Stomach (tissue), 9 donors: Measurements from ENCODE around the gene PRX. TPM values are rescaled to one million over a fixed set of nuclear protein-coding genes. Genes with fewer than 3 reads are reported as not detected.
A peak's percentile ranks its signal among the peaks of the same experiment; 100 is the strongest.

ENCODE experiments used
- DNase-seq, 2 donors: peaks; one replicate each; pipeline versions ENCODE4 v3.0.0 to v3.0.0-alpha.2; 2013 to 2019
- H3K27ac ChIP-seq, 5 donors: fragments of 200-600 bp in 4 of 5; sonication (generic) in 4 of 5; one replicate each; pipeline ENCODE4 v1.5.1; 2013 to 2019; ENCODE audit warnings: mild to moderate bottlenecking in 1 of 5, moderate library complexity in 1 of 5
- H3K27me3 ChIP-seq, 3 donors: fragments of 200-600 bp; sonication (generic); one replicate each; pipeline ENCODE4 v1.5.1; 2017 to 2019; ENCODE audit warnings: mixed run types in 1 of 3
- H3K36me3 ChIP-seq, 4 donors: fragments of 200-600 bp; sonication (generic); 1 replicate in 3 of 4; 2 replicates in 1 of 4; pipeline ENCODE4 v1.5.1; 2016 to 2019
- H3K4me1 ChIP-seq, 4 donors: fragments of 200-600 bp; sonication (generic); one replicate each; pipeline ENCODE4 v1.5.1; 2016 to 2019
- H3K4me3 ChIP-seq, 4 donors: fragments of 200-600 bp; sonication (generic) in 3 of 4; one replicate each; pipeline ENCODE4 v1.5.1; 2016 to 2019; ENCODE audit warnings: mild to moderate bottlenecking in 1 of 4
- H3K9me3 ChIP-seq, 4 donors: fragments of 200-600 bp; sonication (generic); one replicate each; pipeline ENCODE4 v1.5.1; 2016 to 2019
- EP300 ChIP-seq: sonication (generic); formaldehyde crosslinking; IDR thresholded peaks from one replicate; pipeline ENCODE4 v1.6.1; 2017; ENCODE audit warnings: antibody characterized with exemption
- POLR2A ChIP-seq, 4 donors: fragments of 450-650 bp; IDR thresholded peaks; one replicate each; pipeline ENCODE4 v1.6.1; 2016; ENCODE audit warnings: antibody characterized with exemption in 4 of 4, control low read depth in 2 of 4, mild to moderate bottlenecking in 1 of 4, moderate library complexity in 1 of 4
- POLR2AphosphoS5 ChIP-seq, 3 donors: sonication (generic); formaldehyde crosslinking; IDR thresholded peaks; one replicate each; pipeline ENCODE4 v1.6.1; 2016; ENCODE audit warnings: antibody characterized with exemption in 3 of 3
- WGBS, 5 donors: extraction: QIAGEN DNeasy Blood & Tissue Kit in 3 of 5; methylation state at CpG; one replicate each; pipeline versions ENCODE4 v1.1.5 to v1.1.7; 2013 to 2018; 5-methylcytosine and 5-hydroxymethylcytosine counted together
- intact Hi-C: fragments of 100-400 bp; cut with DNase I; formaldehyde crosslinking; loops from one replicate; pipeline ENCODE4 v1.15.1; 2023; ENCODE audit warnings: low total_unique reads
- polyA plus RNA-seq, 3 donors: library from polyadenylated mRNA; stranded (reverse); fragments of 200-250 nt; gene quantifications; one replicate each; pipeline ENCODE4 v1.2.3, GENCODE V29; 2013
- total RNA-seq, 5 donors: library from RNA; depleted of rRNA; stranded (reverse); fragments of >200 nt; gene quantifications; one replicate each; pipeline versions ENCODE4 v1.1.0 to v1.2.3, GENCODE V29; 2014 to 2016
- TF ChIP-seq, protein P1 (sequence below), 7 experiments: fragments of 450-650 bp in 4 of 7; fragments of 200-600 bp in 3 of 7; sonication (generic) in 3 of 7; IDR thresholded peaks; one replicate each; pipeline ENCODE4 v1.5.1; 2016 to 2019; ENCODE audit warnings: antibody characterized with exemption in 7 of 7, control low read depth in 2 of 7, mild to moderate bottlenecking in 1 of 7
- donor health status: healthy with polysubstance abuse.
- donor health status: Bipolar disorder and iron deficiency.
- donor health status: healthy.

PRX gene
- total and polyA plus RNA-seq, 8 donors, result 1.6 to 8.6 (median 4.3) TPM; not detected in 1

DNA sequence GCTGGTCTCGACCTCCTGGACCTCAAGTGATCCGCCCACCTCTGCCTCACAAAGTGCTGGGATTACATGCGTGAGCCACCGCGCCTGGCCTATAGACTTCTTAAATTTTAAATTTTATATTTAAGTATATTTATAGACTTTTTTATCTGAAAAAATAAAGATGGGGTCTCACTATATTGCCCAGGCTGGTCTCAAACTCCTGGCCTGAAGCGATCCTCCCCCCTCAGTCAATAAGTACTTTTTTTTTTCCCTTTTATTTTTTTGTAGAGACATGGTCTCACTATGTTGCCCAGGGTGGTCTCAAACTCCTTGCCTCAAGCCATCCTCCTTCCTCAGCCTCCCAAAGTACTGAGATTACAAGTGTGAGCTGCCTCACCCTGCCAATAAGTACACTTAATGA, 10.8 kb upstream of the PRX start:
- DNase-seq, result no peak
- H3K4me3 ChIP-seq, result peak overlapping the region in 3 of 4 donors; percentile 64 to 86 (median 67)

DNA sequence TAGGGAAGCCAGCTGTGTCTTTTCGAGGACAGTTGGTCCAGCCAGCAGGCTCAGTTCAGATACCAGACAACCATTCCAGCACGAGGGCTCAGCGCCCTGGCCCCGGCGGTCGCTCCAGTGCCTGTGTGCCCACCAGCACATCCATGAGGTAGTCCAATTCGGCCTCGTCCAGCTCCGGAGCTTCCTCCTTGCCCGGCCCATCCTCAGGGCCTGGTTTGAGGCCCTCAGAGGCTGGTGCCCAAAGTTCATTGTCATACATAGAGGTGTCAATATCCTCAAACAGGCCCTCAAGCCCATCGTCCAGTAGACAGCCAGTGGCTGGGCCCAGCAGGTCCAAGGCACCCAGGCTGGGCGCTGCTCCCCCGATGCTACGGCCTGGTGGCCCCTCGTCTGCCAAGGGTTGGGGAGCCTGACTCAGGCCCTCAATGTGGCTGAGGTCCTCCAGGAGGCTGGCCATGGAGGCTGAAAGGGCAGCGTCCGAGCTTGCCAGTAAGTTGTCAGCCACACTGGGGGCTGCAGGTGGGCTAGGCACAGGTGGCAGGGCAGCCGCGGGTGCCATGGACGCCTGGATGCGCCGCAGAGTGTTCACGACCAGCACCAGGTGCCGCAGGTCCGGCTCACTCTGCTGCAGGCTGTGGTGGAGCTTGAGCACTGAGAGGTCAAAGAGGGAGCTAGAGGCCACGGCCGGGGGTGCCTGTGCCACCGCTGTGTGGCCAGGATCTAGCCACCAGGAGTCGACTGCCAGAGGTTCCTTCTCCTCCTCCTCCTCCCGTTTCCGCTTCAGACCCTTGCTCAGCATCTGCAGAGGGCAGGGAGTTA, 9.8 kb upstream of the PRX start:
- Histone ChIP-seq H3K9me3 (no peaks in the 10 kb centered on the region), H3K36me3 (peaks cover 12 to 13% (median 12%) of the 10 kb centered on the region in 4 donors), H3K27ac (peak overlapping the region; percentile 74 to 100 (median 99)), H3K27me3 (no peaks in the 10 kb centered on the region), H3K4me3 (peak overlapping the region in 2 of 4 donors; percentile 28 to 67), H3K4me1 (peaks cover 34 to 52% (median 43%) of the 10 kb centered on the region in 4 donors)
- no peak for DNase-seq
- intact Hi-C loops, result no loop called here
- 72 to 85% (median 78%) methylated on average over 15 to 31 of the region's 31 CpGs for WGBS, 5 donors
- TF ChIP-seq POLR2AphosphoS5 (IDR thresholded peaks at IDR 0.05) (no peak), POLR2A (IDR thresholded peaks at IDR 0.05) (no peak), EP300 (no peak)
- TF ChIP-seq, protein P1, sequence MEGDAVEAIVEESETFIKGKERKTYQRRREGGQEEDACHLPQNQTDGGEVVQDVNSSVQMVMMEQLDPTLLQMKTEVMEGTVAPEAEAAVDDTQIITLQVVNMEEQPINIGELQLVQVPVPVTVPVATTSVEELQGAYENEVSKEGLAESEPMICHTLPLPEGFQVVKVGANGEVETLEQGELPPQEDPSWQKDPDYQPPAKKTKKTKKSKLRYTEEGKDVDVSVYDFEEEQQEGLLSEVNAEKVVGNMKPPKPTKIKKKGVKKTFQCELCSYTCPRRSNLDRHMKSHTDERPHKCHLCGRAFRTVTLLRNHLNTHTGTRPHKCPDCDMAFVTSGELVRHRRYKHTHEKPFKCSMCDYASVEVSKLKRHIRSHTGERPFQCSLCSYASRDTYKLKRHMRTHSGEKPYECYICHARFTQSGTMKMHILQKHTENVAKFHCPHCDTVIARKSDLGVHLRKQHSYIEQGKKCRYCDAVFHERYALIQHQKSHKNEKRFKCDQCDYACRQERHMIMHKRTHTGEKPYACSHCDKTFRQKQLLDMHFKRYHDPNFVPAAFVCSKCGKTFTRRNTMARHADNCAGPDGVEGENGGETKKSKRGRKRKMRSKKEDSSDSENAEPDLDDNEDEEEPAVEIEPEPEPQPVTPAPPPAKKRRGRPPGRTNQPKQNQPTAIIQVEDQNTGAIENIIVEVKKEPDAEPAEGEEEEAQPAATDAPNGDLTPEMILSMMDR (IDR thresholded peaks at IDR 0.05), result no peak

More for the DNA sequence above, 10.8 kb upstream of the PRX start:
- 91 to 96% (median 94%) methylated on average over 6 of the region's 6 CpGs for WGBS, 5 donors
- H3K36me3 ChIP-seq, result peaks cover 12 to 13% (median 12%) of the 10 kb centered on the region in 4 donors
- no peaks in the 10 kb centered on the region for H3K27me3 ChIP-seq
- intact Hi-C loops, result no loop called here
- TF ChIP-seq, protein P1 (IDR thresholded peaks at IDR 0.05), result no peak
- TF ChIP-seq POLR2AphosphoS5 (IDR thresholded peaks at IDR 0.05), result no peak
- no peak for TF ChIP-seq POLR2A (IDR thresholded peaks at IDR 0.05)
- TF ChIP-seq EP300, result no peak
- peak overlapping the region in 4 of 5 donors; percentile 98 to 100 (median 100) for H3K27ac ChIP-seq
- no peaks in the 10 kb centered on the region for H3K9me3 ChIP-seq
- H3K4me1 ChIP-seq, result peaks cover 34 to 52% (median 43%) of the 10 kb centered on the region in 4 donors

DNA sequence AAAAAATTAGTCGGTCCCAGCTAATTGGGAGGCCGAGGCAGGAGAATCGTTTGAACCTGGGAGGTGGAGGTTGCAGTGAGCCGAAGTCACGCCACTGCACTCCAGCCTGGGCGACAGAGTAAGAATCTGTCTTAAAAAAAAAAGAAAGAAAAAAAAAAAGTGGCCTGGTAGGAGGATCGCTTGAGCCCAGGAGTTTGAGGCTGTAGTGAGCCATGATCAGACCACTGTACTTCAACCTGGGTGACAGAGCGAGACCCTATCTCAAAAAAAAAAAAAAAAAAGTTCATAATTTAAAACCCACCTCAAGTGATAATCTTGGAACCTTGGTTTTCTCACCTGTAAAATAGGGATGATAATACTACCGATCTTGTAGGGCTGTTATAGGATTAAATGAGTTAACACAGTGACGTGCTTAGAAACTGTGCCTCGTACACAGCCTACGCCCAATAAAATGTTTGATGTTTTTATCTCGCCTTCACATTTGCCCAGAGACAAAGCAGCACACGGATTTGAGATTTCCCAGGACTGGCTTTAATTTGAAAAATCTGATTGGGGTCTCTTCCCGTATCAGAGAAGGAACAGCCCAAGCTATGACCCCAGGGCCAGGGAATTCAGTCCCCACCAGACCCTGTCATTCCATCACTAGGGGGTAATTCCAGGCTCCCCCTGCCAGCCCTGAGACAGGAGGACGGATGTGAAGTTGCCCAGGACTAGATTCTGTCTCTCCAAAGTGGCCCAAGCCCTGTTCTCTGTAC, 9.0 kb upstream of the PRX start:
- Histone ChIP-seq H3K27me3 (no peaks in the 10 kb centered on the region), H3K4me3 (peak overlapping the region in 3 of 4 donors; percentile 49 to 67 (median 60)), H3K4me1 (peaks cover 37 to 58% (median 47%) of the 10 kb centered on the region in 4 donors), H3K36me3 (peaks cover 12 to 13% (median 12%) of the 10 kb centered on the region in 4 donors), H3K9me3 (no peaks in the 10 kb centered on the region), H3K27ac (peak overlapping the region; percentile 98 to 100 (median 99))
- TF ChIP-seq POLR2AphosphoS5 (IDR thresholded peaks at IDR 0.05) (peak in 1 of 3 donors; percentile 18), EP300 (no peak)
- intact Hi-C loops, result no loop called here
- WGBS, 5 donors, result 38 to 59% (median 42%) methylated on average over 16 of the region's 16 CpGs
- DNase-seq, result no peak

DNA sequence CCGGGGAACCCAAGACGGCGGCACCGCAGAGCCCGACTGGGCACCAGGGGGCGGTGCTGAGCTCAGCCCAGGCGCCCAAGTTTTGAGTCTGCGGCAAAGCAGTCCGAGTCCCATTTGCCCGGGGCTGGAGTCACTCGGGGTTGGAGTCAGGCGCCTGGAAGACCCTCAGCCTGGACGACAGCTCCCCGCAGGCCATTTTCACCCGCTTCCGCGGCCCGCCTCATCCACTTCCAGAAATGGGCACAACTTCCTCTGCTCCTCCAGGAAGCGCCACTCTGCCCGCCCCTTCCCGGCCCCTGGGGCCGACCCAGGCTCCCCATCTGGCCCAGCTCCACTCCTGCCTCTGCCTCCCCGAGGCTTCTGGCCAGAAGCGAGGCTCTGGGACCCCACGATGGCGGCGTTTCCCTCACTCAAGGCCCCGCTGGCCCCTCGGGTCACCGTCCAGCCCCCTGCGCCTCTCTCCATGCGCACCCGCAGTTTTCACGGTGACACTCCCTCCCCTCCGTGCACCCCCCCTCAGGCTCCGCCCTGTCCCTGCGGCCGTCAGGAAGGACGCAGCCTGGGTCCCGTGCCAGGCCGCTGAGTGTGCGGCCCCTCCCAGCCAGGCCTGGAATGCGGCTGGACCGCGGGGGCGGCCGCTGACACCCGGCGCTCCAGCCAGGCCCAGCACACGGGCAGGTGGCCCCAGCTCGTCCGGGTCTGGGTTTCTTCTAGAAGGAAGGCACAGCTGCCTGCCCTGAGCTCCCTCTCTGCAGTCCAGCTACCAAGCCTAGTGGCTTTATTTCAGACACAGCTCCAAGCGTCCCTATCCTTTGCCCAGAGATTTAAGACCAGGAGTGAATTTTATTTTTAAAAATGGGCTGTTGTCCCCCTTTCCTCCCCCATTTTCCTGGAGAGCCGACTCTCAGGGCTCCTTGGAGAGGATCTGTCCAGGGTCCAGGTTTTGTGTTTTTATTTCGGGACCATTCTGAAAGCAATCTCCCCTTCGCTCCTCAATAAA, 7.9 kb upstream of the PRX start:
- DNase-seq, result peak; percentile 95 to 98
- TF ChIP-seq POLR2AphosphoS5 (IDR thresholded peaks at IDR 0.05), result peak; percentile 96 to 99 (median 97)
- peak in 2 of 4 donors; percentile 81 to 93 for TF ChIP-seq POLR2A (IDR thresholded peaks at IDR 0.05)
- TF ChIP-seq, protein P1 (IDR thresholded peaks at IDR 0.05), result peak in 6 of 7 experiments; percentile 4 to 96 (median 89)
- TF ChIP-seq EP300, result no peak
- intact Hi-C loops, result no loop called here
- Histone ChIP-seq H3K27me3 (no peaks in the 10 kb centered on the region), H3K4me3 (peak overlapping the region; percentile 42 to 63 (median 54)), H3K4me1 (peaks cover 42 to 56% (median 47%) of the 10 kb centered on the region in 4 donors), H3K36me3 (peaks cover 12 to 13% (median 12%) of the 10 kb centered on the region in 4 donors), H3K9me3 (no peaks in the 10 kb centered on the region), H3K27ac (peak overlapping the region; percentile 98 to 100 (median 99))
- WGBS, 5 donors, result 1 to 3% (median 1%) methylated on average over 47 to 56 of the region's 56 CpGs
